ENCODE data around the gene PRCC.

DNA sequence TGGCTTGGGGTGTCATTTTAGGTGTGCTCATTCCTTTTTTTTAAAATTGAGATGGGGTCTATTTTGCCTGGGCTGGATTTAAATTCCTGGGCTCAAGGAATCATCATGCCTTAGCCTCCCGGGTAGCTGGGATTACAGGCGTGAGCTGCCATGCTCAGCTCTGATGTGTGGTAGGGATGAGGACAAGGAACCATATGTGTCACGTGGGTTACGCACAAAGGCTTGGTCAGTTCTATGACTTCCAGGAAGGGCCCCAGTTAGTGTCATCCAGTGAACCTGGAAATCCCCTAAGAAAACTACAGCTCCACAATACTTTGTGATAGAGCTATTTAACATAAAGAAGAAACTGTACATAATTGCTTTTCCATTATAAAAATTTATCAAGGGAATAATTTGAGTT lies 45.8 kb upstream of the PRCC start:
- TF ChIP-seq, protein P1, sequence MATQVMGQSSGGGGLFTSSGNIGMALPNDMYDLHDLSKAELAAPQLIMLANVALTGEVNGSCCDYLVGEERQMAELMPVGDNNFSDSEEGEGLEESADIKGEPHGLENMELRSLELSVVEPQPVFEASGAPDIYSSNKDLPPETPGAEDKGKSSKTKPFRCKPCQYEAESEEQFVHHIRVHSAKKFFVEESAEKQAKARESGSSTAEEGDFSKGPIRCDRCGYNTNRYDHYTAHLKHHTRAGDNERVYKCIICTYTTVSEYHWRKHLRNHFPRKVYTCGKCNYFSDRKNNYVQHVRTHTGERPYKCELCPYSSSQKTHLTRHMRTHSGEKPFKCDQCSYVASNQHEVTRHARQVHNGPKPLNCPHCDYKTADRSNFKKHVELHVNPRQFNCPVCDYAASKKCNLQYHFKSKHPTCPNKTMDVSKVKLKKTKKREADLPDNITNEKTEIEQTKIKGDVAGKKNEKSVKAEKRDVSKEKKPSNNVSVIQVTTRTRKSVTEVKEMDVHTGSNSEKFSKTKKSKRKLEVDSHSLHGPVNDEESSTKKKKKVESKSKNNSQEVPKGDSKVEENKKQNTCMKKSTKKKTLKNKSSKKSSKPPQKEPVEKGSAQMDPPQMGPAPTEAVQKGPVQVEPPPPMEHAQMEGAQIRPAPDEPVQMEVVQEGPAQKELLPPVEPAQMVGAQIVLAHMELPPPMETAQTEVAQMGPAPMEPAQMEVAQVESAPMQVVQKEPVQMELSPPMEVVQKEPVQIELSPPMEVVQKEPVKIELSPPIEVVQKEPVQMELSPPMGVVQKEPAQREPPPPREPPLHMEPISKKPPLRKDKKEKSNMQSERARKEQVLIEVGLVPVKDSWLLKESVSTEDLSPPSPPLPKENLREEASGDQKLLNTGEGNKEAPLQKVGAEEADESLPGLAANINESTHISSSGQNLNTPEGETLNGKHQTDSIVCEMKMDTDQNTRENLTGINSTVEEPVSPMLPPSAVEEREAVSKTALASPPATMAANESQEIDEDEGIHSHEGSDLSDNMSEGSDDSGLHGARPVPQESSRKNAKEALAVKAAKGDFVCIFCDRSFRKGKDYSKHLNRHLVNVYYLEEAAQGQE (IDR thresholded peaks at IDR 0.05; ENCODE audit: insufficient read depth in 1 of 2, low read depth in 2 of 2, low read length in 2 of 2): no peak
- TF ChIP-seq TAF1 (IDR thresholded peaks at IDR 0.05; ENCODE audit: borderline replicate concordance, insufficient read depth, low read length): no peak
- TF ChIP-seq SIN3A (IDR thresholded peaks at IDR 0.05; ENCODE audit: borderline replicate concordance, insufficient read depth, low read length): no peak
- TF ChIP-seq POLR2AphosphoS5 (IDR thresholded peaks at IDR 0.05; ENCODE audit: low read depth, low read length): no peak
